A549 (cell line): Measurements from ENCODE around the gene PTPRD.

Experiments
- CTCF ChIP-seq: fragments of >200 bp; sonication (Bioruptor Twin); formaldehyde crosslinking; IDR thresholded peaks from 3 replicates; pipeline ENCODE4 v1.5.1; 2016
- EP300 ChIP-seq, 2 experiments: fragments of >200 bp; sonication (Bioruptor Twin); formaldehyde crosslinking; IDR thresholded peaks; 2 replicates in 1 of 2; 3 replicates in 1 of 2; pipeline ENCODE4 v1.6.1; 2016 to 2017
- JUN ChIP-seq, 2 experiments: fragments of >200 bp; sonication (Bioruptor Twin); formaldehyde crosslinking; IDR thresholded peaks; 2 replicates in 1 of 2; 3 replicates in 1 of 2; pipeline ENCODE4 v1.6.1; 2016 to 2017
- MAFK ChIP-seq: fragments of 450-650 bp; IDR thresholded peaks from 2 replicates; pipeline ENCODE4 v1.6.1; 2014; ENCODE audit not compliant: partially characterized antibody
- MAX ChIP-seq: IDR thresholded peaks from 2 replicates; pipeline ENCODE4 v1.6.1; 2012
- MAZ ChIP-seq: fragments of 150-350 bp; IDR thresholded peaks from 2 replicates; pipeline ENCODE4 v1.6.1; 2014; ENCODE audit warnings: antibody characterized with exemption, low read depth, low read length, borderline replicate concordance
- RAD21 ChIP-seq, 2 experiments: fragments of >200 bp in 1 of 2; sonication (Bioruptor Twin) in 1 of 2; formaldehyde crosslinking in 1 of 2; IDR thresholded peaks in 1 of 2; conservative IDR thresholded peaks in 1 of 2; 2 replicates in 1 of 2; 3 replicates in 1 of 2; pipeline ENCODE4 v1.6.1; 2012 to 2018; ENCODE audit warnings: inconsistent platforms in 1 of 2
- RFX5 ChIP-seq: fragments of 450-650 bp; IDR thresholded peaks from 2 replicates; pipeline ENCODE4 v1.7.1; 2014; ENCODE audit warnings: antibody characterized with exemption, mild to moderate bottlenecking, moderate library complexity
- USF2 ChIP-seq: fragments of 450-650 bp; IDR thresholded peaks from 2 replicates; pipeline ENCODE4 v1.6.1; 2014; ENCODE audit warnings: antibody characterized with exemption

DNA sequence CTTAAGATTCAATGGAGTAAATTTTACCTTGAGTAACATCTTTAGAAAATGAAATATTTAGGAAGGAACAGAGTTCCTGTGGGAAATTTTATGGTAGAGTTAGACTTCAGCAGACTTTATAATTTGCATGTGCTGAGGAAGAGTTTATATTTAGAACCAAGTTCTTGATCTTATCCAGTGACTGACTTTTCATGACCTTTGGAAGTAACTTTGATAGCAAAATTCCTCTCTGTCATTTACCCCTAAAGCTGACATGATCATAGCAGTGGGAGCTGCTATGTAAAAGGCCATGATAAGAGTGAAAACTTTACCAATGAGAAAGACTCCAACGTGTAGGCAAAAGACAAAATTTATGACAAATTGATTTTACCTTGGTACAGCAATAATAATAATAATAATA, 1741.4 kb downstream of the PTPRD start:
- no peak for TF ChIP-seq MAX
- TF ChIP-seq USF2 = no peak
- TF ChIP-seq EP300 (IDR thresholded peaks at IDR 0.05) = no peak
- no peak for TF ChIP-seq CTCF
- TF ChIP-seq JUN (IDR thresholded peaks at IDR 0.05) = no peak
- TF ChIP-seq MAZ = no peak
- no peak for TF ChIP-seq RAD21 (conservative IDR thresholded peaks at IDR 0.05 in 1 of 2, IDR thresholded peaks at IDR 0.05 in 1 of 2)
- TF ChIP-seq MAFK = no peak
- no peak for TF ChIP-seq RFX5
